Fibroblast of lung (primary cell): ENCODE measurements around the gene XBP1. TPM values are rescaled to one million over a fixed set of nuclear protein-coding genes. Genes with fewer than 3 reads are reported as not detected.

Source experiments
- DNase-seq, 2 donors: peaks; one replicate each; pipeline versions ENCODE4 v3.0.0 to v3.0.0-alpha.2; 2010; ENCODE audit warnings: low read depth in 2 of 2
- H2AFZ ChIP-seq: 2 replicates; pipeline ENCODE4 v1.5.1; 2012; ENCODE audit warnings: low read length, control low read depth, inconsistent platforms
- H3K27ac ChIP-seq: 2 replicates; pipeline ENCODE4 v1.5.1; 2011; ENCODE audit warnings: low read length, control low read depth; ENCODE audit not compliant: insufficient read depth
- H3K27me3 ChIP-seq: 2 replicates; pipeline ENCODE4 v1.5.1; 2011; ENCODE audit warnings: mild to moderate bottlenecking, low read length; ENCODE audit not compliant: control insufficient read depth, insufficient read depth
- H3K36me3 ChIP-seq: 2 replicates; pipeline ENCODE4 v1.5.1; 2011; ENCODE audit warnings: low read length; ENCODE audit not compliant: control insufficient read depth, insufficient read depth
- H3K4me1 ChIP-seq: 2 replicates; pipeline ENCODE4 v1.5.1; 2011; ENCODE audit warnings: low read length; ENCODE audit not compliant: control insufficient read depth, insufficient read depth; ENCODE audit errors: extremely low read depth
- H3K4me2 ChIP-seq: 2 replicates; pipeline ENCODE4 v1.5.1; 2011; ENCODE audit warnings: low read length, control low read depth; ENCODE audit not compliant: insufficient read depth; ENCODE audit errors: extremely low read depth
- H3K4me3 ChIP-seq, 4 experiments: fragments of 200-600 bp in 1 of 4; sonication (generic) in 1 of 4; replicated peaks in 1 of 4; 2 replicates each; pipeline ENCODE4 v1.5.1; 2011 to 2016; ENCODE audit warnings: low read length in 4 of 4, low read depth in 3 of 4, mild to moderate bottlenecking in 3 of 4, control low read depth in 2 of 4, inconsistent platforms in 1 of 4, mixed read lengths in 1 of 4; ENCODE audit not compliant: insufficient read depth in 1 of 4; ENCODE audit errors: control extremely low read depth in 1 of 4
- H3K79me2 ChIP-seq: 2 replicates; pipeline ENCODE4 v1.5.1; 2012; ENCODE audit warnings: mild to moderate bottlenecking, low read length, inconsistent platforms; ENCODE audit not compliant: control insufficient read depth, insufficient read depth
- H3K9ac ChIP-seq: 2 replicates; pipeline ENCODE4 v1.5.1; 2011; ENCODE audit warnings: mild to moderate bottlenecking, low read length, control low read depth; ENCODE audit not compliant: insufficient read depth
- H3K9me3 ChIP-seq: 2 replicates; pipeline ENCODE4 v1.5.1; 2012; ENCODE audit warnings: low read depth, low read length; ENCODE audit not compliant: control insufficient read depth, insufficient read depth
- H4K20me1 ChIP-seq: 2 replicates; pipeline ENCODE4 v1.5.1; 2011; ENCODE audit warnings: low read length; ENCODE audit not compliant: control insufficient read depth, insufficient read depth; ENCODE audit errors: extremely low read depth
- CTCF ChIP-seq, 2 donors: IDR thresholded peaks in 1 of 2; conservative IDR thresholded peaks in 1 of 2; 1 replicate in 1 of 2; 2 replicates in 1 of 2; pipeline ENCODE4 v1.5.1; 2011 to 2012; ENCODE audit warnings: low read length in 2 of 2, control low read depth in 1 of 2, inconsistent platforms in 1 of 2, low read depth in 1 of 2, mild to moderate bottlenecking in 1 of 2
- EZH2 ChIP-seq: IDR thresholded peaks from 2 replicates; pipeline ENCODE4 v1.5.1; 2012; ENCODE audit warnings: low read length, control low read depth, mild to moderate bottlenecking; ENCODE audit errors: missing control alignments
- polyA plus RNA-seq, 2 donors: library from polyadenylated mRNA; depleted of rRNA in 1 of 2; stranded (reverse) in 1 of 2; unstranded in 1 of 2; fragments of >200 nt; gene quantifications; 2 replicates each; pipeline ENCODE4 v1.2.1, GENCODE V29; 2011 to 2012; ENCODE audit warnings: missing spikeins in 1 of 2
- total RNA-seq: library from RNA; depleted of rRNA; stranded (reverse); fragments of >200 nt; gene quantifications from 2 replicates; pipeline ENCODE4 v1.2.1, GENCODE V29; 2014

XBP1 gene
- total and polyA plus RNA-seq, 2 donors (not counting 1 experiment from before 2014, with no cell fraction given): 144 to 241 TPM

DNA sequence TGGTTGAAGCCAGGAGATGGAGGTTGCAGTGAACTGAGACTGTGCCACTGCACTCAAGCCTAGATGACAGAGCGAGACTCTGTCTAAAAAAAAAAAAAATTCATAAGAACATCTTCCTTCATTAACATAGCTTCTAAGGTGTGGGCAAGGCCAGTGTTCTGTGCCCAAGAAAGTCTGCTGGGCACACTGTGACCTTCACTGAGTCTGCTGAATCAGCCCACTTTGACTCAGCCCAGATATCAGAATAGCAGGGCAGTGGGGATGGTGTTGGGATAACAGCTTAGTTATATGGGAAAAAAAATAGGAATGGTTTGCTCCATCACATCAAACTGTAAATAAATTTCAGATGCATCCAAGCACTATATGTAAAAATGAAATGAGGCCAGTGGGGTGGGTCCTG, 32.4 kb upstream of the XBP1 start:
- no peaks in the 10 kb centered on the region for H3K9me3 ChIP-seq

DNA sequence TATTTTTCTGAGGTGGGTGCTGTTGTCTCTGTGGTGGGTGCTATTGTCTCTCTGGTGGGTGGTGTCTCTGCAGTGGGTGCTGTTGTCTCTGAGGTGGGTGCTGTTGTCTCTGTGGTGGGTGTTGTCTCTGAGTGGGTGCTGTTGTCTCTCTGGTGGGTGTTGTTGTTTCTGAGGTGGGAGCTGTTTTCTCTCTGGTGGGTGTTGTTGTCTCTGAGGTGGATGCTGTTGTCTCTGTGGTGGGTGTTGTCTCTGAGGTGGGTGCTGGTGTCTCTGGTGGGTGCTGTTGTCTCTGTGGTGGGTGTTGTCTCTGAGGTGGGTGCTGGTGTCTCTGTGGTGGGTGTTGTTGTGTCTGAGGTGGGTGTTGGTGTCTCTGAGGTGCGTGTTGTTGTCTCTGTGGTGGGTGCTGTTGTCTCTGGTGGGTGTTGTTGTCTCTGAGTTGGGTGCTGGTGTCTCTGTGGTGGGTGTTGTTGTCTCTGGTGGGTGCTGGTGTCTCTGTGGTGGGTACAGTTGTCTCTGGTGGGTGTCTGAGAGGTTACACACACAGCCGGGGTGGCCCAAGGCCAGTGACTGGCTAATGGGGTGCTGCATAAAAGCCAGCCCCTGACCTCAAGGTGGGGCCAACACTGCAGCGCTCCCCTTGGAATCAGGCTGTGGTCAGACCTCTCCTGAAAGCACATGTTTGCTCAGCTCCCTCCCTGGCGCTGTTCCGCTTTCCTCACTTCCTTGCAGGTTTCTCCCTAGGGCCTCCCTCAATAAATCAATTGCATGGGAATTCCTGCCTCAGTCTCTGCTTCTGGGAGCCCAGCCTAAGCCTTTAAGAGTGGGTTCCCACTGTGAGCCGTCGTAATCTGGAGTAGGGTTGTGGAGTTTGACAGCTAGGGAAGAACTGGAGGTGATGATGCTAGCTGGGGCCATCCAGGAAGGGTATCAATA, 31.0 kb upstream of the XBP1 start:
- Histone ChIP-seq H3K27me3 (no peaks in the 10 kb centered on the region), H3K27ac (no peak overlapping the region), H3K36me3 (no peaks in the 10 kb centered on the region), H3K79me2 (no peaks in the 10 kb centered on the region), H3K4me2 (no peak overlapping the region), H3K9ac (no peak overlapping the region), H4K20me1 (no peaks in the 10 kb centered on the region), H3K9me3 (no peaks in the 10 kb centered on the region), H2AFZ (no peak overlapping the region), H3K4me1 (no peaks in the 10 kb centered on the region), H3K4me3 (no peak overlapping the region)
- no peak for DNase-seq
- TF ChIP-seq CTCF (conservative IDR thresholded peaks at IDR 0.05 in 1 of 2, IDR thresholded peaks at IDR 0.05 in 1 of 2; ENCODE audit: low read depth in 1 of 2, low read length in 2 of 2): no peak
- no peak for TF ChIP-seq EZH2

More for the DNA sequence above, 32.4 kb upstream of the XBP1 start:
- Histone ChIP-seq H3K9ac (no peak overlapping the region), H3K36me3 (no peaks in the 10 kb centered on the region), H3K27ac (no peak overlapping the region), H3K27me3 (no peaks in the 10 kb centered on the region), H3K4me3 (no peak overlapping the region), H2AFZ (no peak overlapping the region), H4K20me1 (no peaks in the 10 kb centered on the region), H3K79me2 (no peaks in the 10 kb centered on the region), H3K4me1 (no peaks in the 10 kb centered on the region), H3K4me2 (no peak overlapping the region)
- no peak for DNase-seq
- TF ChIP-seq CTCF (conservative IDR thresholded peaks at IDR 0.05 in 1 of 2, IDR thresholded peaks at IDR 0.05 in 1 of 2; ENCODE audit: low read depth in 1 of 2, low read length in 2 of 2) (no peak), EZH2 (no peak)

GRCh38 chr22:28830441-28830840, 30.1 kb upstream of the XBP1 start:
- TF ChIP-seq EZH2: no peak
- no peak for TF ChIP-seq CTCF (conservative IDR thresholded peaks at IDR 0.05 in 1 of 2, IDR thresholded peaks at IDR 0.05 in 1 of 2; ENCODE audit: low read depth in 1 of 2, low read length in 2 of 2)
- Histone ChIP-seq H3K4me2 (no peak overlapping the region), H3K4me1 (no peaks in the 10 kb centered on the region), H3K79me2 (no peaks in the 10 kb centered on the region), H4K20me1 (no peaks in the 10 kb centered on the region), H3K4me3 (no peak overlapping the region), H3K27me3 (no peaks in the 10 kb centered on the region), H3K36me3 (no peaks in the 10 kb centered on the region), H3K27ac (no peak overlapping the region), H3K9ac (no peak overlapping the region), H2AFZ (no peak overlapping the region), H3K9me3 (no peaks in the 10 kb centered on the region)
- no peak for DNase-seq
